Epidermal melanocyte (primary cell): ENCODE data around the gene DNASE1L2.
"Not testable (repeated sequence)": the region's sequence is repeated elsewhere in the genome, so short reads cannot be mapped to it uniquely, and the experiment has no call there.

Experiments used
- DNase-seq: peaks from one replicate; pipeline ENCODE4 v3.0.0; 2011; ENCODE audit warnings: low spot score; ENCODE audit not compliant: insufficient read length

Gene DNASE1L2

GRCh38 chr16:2236337-2237101 lies at the start of gene DNASE1L2:
Gene DNASE1L2, plus strand, starts transcription at chr16:2236444. Its CDS starts 373 bp downstream, at chr16:2236817.
- peak; percentile 42 for DNase-seq

DNA sequence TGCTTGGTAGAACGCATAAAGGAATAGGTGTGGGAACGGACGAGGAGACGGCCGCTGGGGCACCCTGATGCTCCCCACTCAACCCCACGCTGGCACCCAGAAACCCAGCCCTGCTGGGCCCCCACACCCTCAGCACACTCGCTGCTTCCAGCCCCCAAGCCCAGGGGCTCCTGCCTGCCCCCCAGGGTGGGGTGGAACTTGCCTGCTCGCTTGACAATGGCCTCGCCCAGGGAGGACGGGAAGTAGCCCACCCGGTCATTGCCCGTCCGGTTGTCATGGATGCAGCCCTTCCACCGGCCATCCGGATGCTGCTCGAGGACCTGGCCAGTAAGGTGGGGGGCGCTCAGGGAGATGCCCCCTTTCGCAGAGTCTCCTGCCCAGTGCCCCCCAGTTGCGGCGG lies 49.7 kb upstream of the DNASE1L2 start:
- no peak for DNase-seq

- no peak for DNase-seq
Measured at GRCh38 chr16:2187212-2187611, 49.0 kb upstream of the DNASE1L2 start.

DNA sequence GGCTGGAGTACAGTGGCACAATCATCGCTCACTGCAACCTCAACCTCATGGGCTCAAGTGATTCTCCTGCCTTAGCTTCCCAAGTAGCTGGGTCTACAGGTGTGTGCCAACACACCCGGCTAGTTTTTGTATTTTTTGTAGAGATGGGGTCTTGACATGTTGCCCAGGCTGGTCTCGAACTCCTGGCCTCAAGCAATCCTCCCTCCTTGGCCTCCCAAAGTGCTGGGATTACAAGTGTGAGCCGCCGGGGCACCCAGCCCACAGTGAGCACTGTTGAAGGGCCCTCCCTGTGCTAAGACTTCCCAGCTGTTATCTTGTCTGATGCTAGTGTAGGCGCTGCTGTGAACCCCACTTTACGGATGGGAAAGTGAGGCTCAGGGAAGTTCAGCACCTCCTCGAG lies 47.8 kb upstream of the DNASE1L2 start:
- no peak for DNase-seq

GRCh38 chr16:2189252-2189893 lies 46.9 kb upstream of the DNASE1L2 start:
- DNase-seq = no peak

DNA sequence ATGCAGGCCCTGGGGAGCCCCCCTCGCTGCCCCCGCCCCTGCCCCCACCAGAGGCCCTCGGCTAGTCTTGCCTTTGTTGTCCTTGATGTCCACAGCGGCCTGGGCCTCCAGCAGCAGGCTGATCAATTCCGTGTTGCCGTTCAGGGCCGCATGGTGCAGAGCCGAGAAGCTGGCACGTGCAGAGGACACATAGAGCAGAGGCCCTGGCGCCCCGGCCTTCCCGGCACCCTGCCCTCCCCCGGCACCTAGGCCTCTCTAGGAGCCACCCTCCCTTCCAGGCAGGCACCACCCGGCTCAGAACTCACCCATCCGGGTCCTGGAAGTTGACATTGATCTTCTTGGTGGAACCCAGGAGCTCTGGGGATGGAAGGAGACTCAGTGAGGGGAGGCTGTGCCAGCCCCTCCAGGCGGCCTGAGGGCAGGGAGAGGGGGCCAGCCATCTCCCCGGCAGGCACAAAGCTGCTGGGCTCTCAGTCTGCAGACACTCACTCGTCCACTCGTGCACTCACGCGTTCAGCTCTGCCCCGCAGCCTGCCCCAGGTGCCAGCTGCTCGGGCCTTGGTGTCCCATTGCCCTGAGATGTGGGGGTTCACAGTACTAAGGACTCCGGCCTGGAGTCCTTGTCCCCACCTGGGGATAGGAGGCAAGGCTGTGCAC lies 46.1 kb upstream of the DNASE1L2 start:
- DNase-seq = no peak

GRCh38 chr16:2190659-2191445 lies 45.4 kb upstream of the DNASE1L2 start:
- no peak for DNase-seq

GRCh38 chr16:2191446-2191706 lies 44.9 kb upstream of the DNASE1L2 start:
- DNase-seq = no peak

- DNase-seq = no peak
Measured at GRCh38 chr16:2194166-2194834, 41.9 kb upstream of the DNASE1L2 start.

DNA sequence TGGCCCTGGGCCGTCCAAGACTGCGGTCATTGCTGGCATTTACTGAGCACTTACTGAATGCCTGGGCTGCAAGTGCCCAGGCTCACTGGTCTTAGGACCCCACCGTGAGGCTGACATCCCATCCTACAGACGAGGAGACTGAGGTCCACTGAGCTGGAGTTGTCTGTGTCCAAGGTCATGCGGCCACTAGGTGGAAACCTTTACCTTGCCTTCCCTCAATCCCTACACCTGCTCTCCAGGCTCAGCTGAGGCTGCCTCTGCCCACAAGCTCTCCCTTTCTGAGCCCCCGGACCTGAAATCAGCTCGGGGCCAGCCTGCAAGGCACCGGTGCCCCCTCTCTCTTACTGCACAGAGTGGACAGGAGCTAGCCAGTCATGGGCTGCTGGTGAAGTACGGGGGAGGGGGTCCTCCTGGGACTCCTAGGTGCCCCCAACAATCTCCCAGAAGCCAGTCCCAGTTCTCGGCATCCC lies 41.4 kb upstream of the DNASE1L2 start:
- DNase-seq = no peak

DNA sequence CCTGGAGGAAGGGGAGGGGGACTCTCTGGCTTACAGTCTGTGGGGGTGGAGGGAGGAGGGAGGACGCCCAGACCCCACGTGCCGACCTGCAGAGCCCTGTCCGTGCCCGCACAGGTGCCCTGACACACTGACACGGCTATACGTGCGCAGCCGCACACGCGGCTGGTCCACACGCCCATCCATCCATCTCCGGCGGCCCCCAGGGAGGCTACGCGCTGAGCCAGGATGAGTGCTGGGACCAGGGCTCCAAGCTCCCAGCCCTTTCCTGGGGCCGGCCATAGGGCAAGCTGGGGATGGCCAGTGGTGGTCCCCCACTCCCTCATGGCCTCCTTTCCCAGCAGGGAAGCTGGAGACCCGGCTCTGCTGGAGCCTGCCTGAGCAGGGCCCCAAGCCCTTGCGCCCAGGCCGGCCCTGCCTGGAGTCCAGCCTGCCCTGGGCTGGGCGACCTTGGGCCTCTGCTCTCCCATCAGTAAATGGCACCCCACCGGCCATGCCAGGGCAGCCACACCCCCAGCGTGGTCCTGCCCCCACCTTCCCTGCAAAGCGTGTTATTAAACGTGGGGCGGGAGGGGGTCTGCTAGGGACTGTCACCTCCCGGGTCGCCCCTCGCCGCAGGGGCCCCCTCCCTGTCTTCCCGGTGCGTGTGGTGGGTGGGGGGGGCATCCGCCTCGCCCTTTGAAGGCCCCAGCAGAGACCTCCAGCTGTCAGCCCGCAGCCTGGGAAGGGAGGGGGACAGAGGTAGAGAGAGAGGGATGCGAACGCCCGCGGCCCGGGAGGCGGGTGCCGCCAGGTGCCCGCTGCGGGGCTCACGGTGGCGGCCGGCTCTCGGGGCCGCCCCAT lies 40.7 kb upstream of the DNASE1L2 start:
- DNase-seq = no peak

GRCh38 chr16:2196162-2196980 lies 39.9 kb upstream of the DNASE1L2 start, which contains the start of gene CASKIN1:
Gene CASKIN1, minus strand, starts transcription at chr16:2196605. Its CDS starts 173 bp downstream, at chr16:2196432.
- no peak for DNase-seq

DNA sequence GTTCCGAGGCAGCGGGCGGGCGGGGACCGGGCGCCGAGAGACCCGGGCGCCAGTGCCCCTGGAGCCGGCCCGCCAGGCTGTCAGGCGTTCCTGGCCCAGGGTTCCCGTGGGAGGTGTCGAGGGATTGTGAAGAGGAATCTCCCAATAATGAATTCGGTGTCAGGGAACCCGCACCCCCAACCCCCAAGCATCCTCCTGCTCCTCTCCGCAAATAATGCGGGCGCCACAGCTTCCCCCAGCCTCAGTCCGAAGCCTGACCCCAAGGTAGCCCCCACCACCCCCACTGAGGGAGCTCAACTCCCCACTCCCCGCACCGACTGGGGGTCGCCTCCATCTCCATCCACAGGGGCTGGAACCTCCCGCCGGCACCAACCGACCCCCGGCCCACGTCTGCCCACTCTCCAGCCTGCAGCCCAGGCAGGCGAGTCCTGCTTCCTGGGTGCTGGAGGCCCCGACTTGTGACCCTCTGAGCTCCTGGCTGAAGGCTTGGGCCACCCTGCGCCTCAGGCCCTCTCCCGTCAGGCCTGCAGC lies 39.2 kb upstream of the DNASE1L2 start:
- no peak for DNase-seq

- DNase-seq = no peak
Measured at GRCh38 chr16:2197765-2198164, 38.5 kb upstream of the DNASE1L2 start.

DNA sequence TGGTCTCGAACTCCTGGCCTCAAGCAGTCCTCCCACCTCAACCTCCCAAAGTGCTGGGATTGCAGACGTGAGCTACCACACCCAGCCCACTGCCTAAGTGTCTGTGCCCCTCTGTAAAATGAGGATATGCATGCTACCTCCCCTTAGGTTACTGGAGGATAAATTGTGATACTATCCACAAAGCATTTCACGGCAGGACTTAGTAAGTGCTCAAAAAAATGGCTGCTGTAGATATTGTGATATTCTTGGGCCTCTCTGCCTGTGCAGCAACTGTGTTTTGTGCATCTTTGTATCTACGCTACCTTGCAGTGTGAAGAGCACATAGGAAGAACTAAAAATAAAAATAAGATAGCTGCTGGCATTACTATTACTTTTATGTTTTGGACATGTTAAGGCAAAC lies 38.0 kb upstream of the DNASE1L2 start:
- DNase-seq = no peak

- DNase-seq = no peak
Measured at GRCh38 chr16:2199095-2199494, 37.1 kb upstream of the DNASE1L2 start.

DNA sequence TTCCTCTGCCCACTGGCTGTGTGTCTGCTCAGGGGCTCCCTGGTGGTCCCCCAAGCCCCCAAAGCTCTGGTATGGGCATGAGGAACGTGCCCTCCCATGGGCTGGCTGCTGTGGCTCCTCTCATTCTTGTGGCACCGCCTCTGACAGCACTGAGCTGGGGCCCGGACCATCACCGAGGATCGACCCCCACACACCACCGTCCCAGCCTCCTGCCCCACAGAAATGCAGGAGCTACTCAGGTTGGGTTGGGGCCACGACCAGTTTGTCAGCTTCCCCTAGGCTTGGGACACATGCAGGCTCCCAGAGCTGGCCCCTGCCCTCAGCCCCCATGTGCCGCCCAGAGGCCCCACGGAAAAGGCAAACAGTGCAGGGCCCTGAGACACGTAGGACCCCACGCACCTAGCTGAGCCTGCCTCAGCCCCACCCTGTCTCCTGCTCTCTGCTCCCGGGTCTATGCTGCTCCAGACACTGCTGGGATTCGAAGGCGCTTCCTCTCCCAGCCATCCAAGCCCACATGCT lies 36.6 kb upstream of the DNASE1L2 start:
- no peak for DNase-seq

- no peak for DNase-seq
Measured at GRCh38 chr16:2200313-2200712, 35.9 kb upstream of the DNASE1L2 start.

DNA sequence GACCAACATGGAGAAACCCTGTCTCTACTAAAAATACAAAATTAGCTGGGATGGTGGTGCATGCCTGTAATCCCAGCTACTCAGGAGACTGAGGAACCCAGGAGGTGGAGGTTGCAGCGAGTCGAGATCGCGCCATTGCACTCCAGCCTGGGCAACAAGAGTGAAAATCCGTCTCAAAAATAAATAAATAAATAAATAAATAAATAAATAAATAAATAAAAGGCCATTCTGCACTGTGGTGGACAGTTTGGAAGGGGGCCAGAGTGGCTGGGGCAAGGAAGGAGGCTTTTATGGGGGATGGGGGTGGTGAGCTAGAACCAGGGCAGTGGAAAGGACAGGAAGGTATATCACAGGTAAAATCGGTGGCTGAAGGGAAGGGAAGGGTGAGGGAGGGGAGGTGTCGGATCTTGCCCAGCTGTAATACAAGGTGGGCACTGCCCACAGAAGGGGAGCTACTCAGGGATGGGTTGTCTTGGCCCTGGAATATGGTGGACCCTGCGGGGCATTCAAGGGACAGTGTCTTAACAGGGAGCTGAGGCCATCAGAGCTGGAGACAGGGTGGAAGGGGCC lies 33.0 kb upstream of the DNASE1L2 start:
- DNase-seq = not testable (repeated sequence)
